Activated CD8-positive, alpha-beta memory T cell treated with anti-CD3 and anti-CD28 coated beads, Interleukin-2, amount 10 ng/mL, durations not matched to agents 7 days and 5 days (primary cell): ENCODE results near the gene DPM2. TPM values are rescaled to one million over a fixed set of nuclear protein-coding genes. Genes with fewer than 3 reads are reported as not detected.

Experiments
- ATAC-seq: fragments of 150-1000 bp; cut with Tn5 transposase; one replicate; pipeline ENCODE4 v1.10.0; 2021; ENCODE audit warnings: moderate library complexity
- CTCF ChIA-PET: fragments of 350-600 bp; sonication (Branson Sonifier 250); formaldehyde crosslinking; loops from one replicate; lab custom pipeline; 2021; ENCODE audit warnings: antibody characterized with exemption; lab: Charles Lee
- DNase-seq: peaks from one replicate; pipeline ENCODE4 v3.0.0-alpha.2; 2020
- H3K27ac Mint-ChIP-seq: one replicate; pipeline ENCODE4 v1.8.0; 2021; ENCODE audit warnings: mild to moderate bottlenecking, mixed read lengths
- H3K27me3 Mint-ChIP-seq: one replicate; pipeline ENCODE4 v1.8.0; 2021; ENCODE audit warnings: mixed read lengths
- H3K36me3 Mint-ChIP-seq: one replicate; pipeline ENCODE4 v1.8.0; 2021; ENCODE audit warnings: mild to moderate bottlenecking, mixed read lengths
- H3K4me1 Mint-ChIP-seq: one replicate; pipeline ENCODE4 v1.8.0; 2021; ENCODE audit warnings: mixed read lengths
- H3K4me3 Mint-ChIP-seq: one replicate; pipeline ENCODE4 v1.8.0; 2021; ENCODE audit warnings: mild to moderate bottlenecking, moderate library complexity, mixed read lengths
- H3K9me3 Mint-ChIP-seq: one replicate; pipeline ENCODE4 v1.8.0; 2022; ENCODE audit warnings: low read depth, mixed read lengths
- total RNA-seq, 2 experiments: library from RNA; stranded (reverse); gene quantifications; one replicate each; pipeline ENCODE4 v1.2.3, GENCODE V29; 2021

The DPM2 gene
- total RNA-seq, 2 experiments from 2014 or later: 51.4 to 53.5 TPM

- H3K36me3 Mint-ChIP-seq: peaks cover 66% of the 10 kb centered on the region
- no peak overlapping the region for H3K4me3 Mint-ChIP-seq
- peaks cover 3% of the 10 kb centered on the region for H3K9me3 Mint-ChIP-seq
- DNase-seq: no peak
- CTCF ChIA-PET: interaction anchor here (0.8 to 2.0 kb wide), 8 partner anchors 14 to 155 kb away, joined by 3 to 8 read pairs (median 3); partner anchors contain the start of genes CDK9 and TOR2A
- H3K4me1 Mint-ChIP-seq: peaks cover 10% of the 10 kb centered on the region
- H3K27ac Mint-ChIP-seq: no peak overlapping the region
- no peak for ATAC-seq
- no peaks in the 10 kb centered on the region for H3K27me3 Mint-ChIP-seq
These were observed 47.6 kb downstream of the DPM2 start for GRCh38 chr9:127890053-127890452.

- Mint-ChIP-seq H3K9me3 (no peaks in the 10 kb centered on the region), H3K27me3 (no peaks in the 10 kb centered on the region), H3K4me1 (peaks cover 15% of the 10 kb centered on the region), H3K4me3 (no peak overlapping the region), H3K27ac (no peak overlapping the region), H3K36me3 (peaks cover 52% of the 10 kb centered on the region)
- CTCF ChIA-PET: interaction anchor here (1.2 to 1.8 kb wide), 3 partner anchors 11 to 34 kb away, joined by 3 to 5 read pairs (median 4); partner anchors contain the start of gene ST6GALNAC6
- ATAC-seq (peak; percentile 56), DNase-seq (no peak)
These were observed 49.9 kb downstream of the DPM2 start for GRCh38 chr9:127887792-127888191.

GRCh38 chr9:127886401-127886972, 51.2 kb downstream of the DPM2 start:
- Mint-ChIP-seq H3K27ac (peak overlapping the region; percentile 28), H3K9me3 (no peaks in the 10 kb centered on the region), H3K27me3 (no peaks in the 10 kb centered on the region), H3K36me3 (peaks cover 42% of the 10 kb centered on the region), H3K4me3 (no peak overlapping the region), H3K4me1 (peaks cover 7% of the 10 kb centered on the region)
- ATAC-seq: no peak
- no peak for DNase-seq
- CTCF ChIA-PET: interaction anchor here (1.6 to 1.8 kb wide), 3 partner anchors 17 to 35 kb away, joined by 4 to 6 read pairs (median 5); no protein-coding TSS in a partner anchor

- ATAC-seq (no peak), DNase-seq (no peak)
- H3K9me3 Mint-ChIP-seq: no peaks in the 10 kb centered on the region
- H3K27ac Mint-ChIP-seq: no peak overlapping the region
- no peaks in the 10 kb centered on the region for H3K27me3 Mint-ChIP-seq
- peaks cover 35% of the 10 kb centered on the region for H3K36me3 Mint-ChIP-seq
- CTCF ChIA-PET: interaction anchor here (1.7 kb wide), 1 partner anchor 16 kb away, joined by 6 read pairs; no protein-coding TSS in a partner anchor
- H3K4me1 Mint-ChIP-seq: peaks cover 5% of the 10 kb centered on the region
- H3K4me3 Mint-ChIP-seq: no peak overlapping the region
These were observed 52.0 kb downstream of the DPM2 start for GRCh38 chr9:127885508-127886281.

Other genes starting within 250 kb of the DPM2 start
- not detected for gene CFAP157, start 230.9 kb downstream of the DPM2 start, total RNA-seq
- 10 to 100 TPM; 12.5 to 14.4 TPM for gene PTRH1, start 222.2 kb downstream of the DPM2 start, total RNA-seq
- 1 to 10 TPM; 1.2 to 5.2 TPM for gene TTC16, start 221.8 kb downstream of the DPM2 start, total RNA-seq
- 10 to 100 TPM; 24.1 to 26.8 TPM for gene TOR2A, start 202.6 kb downstream of the DPM2 start, total RNA-seq
- 10 to 100 TPM; 75.2 to 87.8 TPM for gene SH2D3C, start 159.2 kb downstream of the DPM2 start, total RNA-seq
- gene CDK9, start 151.8 kb downstream of the DPM2 start, total RNA-seq: 100 to 1,000 TPM; 120 to 128 TPM
- 100 to 1,000 TPM; 109 to 117 TPM for gene FPGS, start 135.0 kb downstream of the DPM2 start, total RNA-seq
- gene ENG, start 83.2 kb downstream of the DPM2 start, total RNA-seq: 10 to 100 TPM; 18.4 to 21.3 TPM
- 10 to 100 TPM; 33.6 to 34.3 TPM for gene AK1, start 60.2 kb downstream of the DPM2 start, total RNA-seq
- 10 to 100 TPM; 75.7 to 93.5 TPM for gene ST6GALNAC6, start 38.3 kb downstream of the DPM2 start, total RNA-seq
- gene ST6GALNAC4, start 20.8 kb downstream of the DPM2 start, total RNA-seq: 10 to 100 TPM; 64.7 to 71.4 TPM
- gene PIP5KL1, start 7.1 kb downstream of the DPM2 start, total RNA-seq: 1 to 10 TPM; 1.8 to 2.6 TPM
- 100 to 1,000 TPM in 1 of 2 experiments, 10 to 100 TPM in 1; 60.8 to 116 TPM for gene EEIG1, start 43.1 kb upstream of the DPM2 start, total RNA-seq
- gene NAIF1, start 129.5 kb upstream of the DPM2 start, total RNA-seq: 10 to 100 TPM; 13.8 to 16.7 TPM
- gene SLC25A25, start 130.4 kb upstream of the DPM2 start, total RNA-seq: 10 to 100 TPM; 16.5 to 18.1 TPM
- 10 to 100 TPM; 51.0 to 56.4 TPM for gene PTGES2, start 189.9 kb upstream of the DPM2 start, total RNA-seq
- gene LCN2, start 211.6 kb upstream of the DPM2 start, total RNA-seq: not detected
- 10 to 100 TPM; 85.1 to 85.3 TPM for gene BBLN, start 222.4 kb upstream of the DPM2 start, total RNA-seq